ENCODE results near the gene ATP6V1B1. TPM values are rescaled to one million over a fixed set of nuclear protein-coding genes. Genes with fewer than 3 reads are reported as not detected.
A peak's percentile ranks its signal among the peaks of the same experiment; 100 is the strongest.
"Not testable (repeated sequence)": the region's sequence is repeated elsewhere in the genome, so short reads cannot be mapped to it uniquely, and the experiment has no call there.

ATP6V1B1 gene
- total RNA-seq, 1 donor from 2014 or later = not detected

- DNase-seq (ENCODE audit: low read depth in 2 of 2) = no peak
These were observed 51.7 kb downstream of the ATP6V1B1 start for GRCh38 chr2:70987386-70987785.

GRCh38 chr2:70988151-70988550 is 52.5 kb downstream of the ATP6V1B1 start:
- peak in 1 of 2 donors; percentile 70 for DNase-seq (ENCODE audit: low read depth in 2 of 2)

- DNase-seq (ENCODE audit: low read depth in 2 of 2) = no peak
These were observed 53.3 kb downstream of the ATP6V1B1 start for GRCh38 chr2:70988726-70989648.

- no peak for DNase-seq (ENCODE audit: low read depth in 2 of 2)
These were observed 54.5 kb downstream of the ATP6V1B1 start for GRCh38 chr2:70990216-70990615.

- no peak for DNase-seq (ENCODE audit: low read depth in 2 of 2)
These were observed 55.4 kb downstream of the ATP6V1B1 start for GRCh38 chr2:70991142-70991541.

GRCh38 chr2:70991742-70992141 is 56.0 kb downstream of the ATP6V1B1 start:
- DNase-seq (ENCODE audit: low read depth in 2 of 2) = no peak

- no peak for DNase-seq (ENCODE audit: low read depth in 2 of 2)
These were observed 57.5 kb downstream of the ATP6V1B1 start for GRCh38 chr2:70992945-70993853.

- peak; percentile 22 to 26 for DNase-seq (ENCODE audit: low read depth in 2 of 2)
These were observed 58.5 kb downstream of the ATP6V1B1 start for GRCh38 chr2:70994009-70994698.

- peak; percentile 89 to 93 for DNase-seq (ENCODE audit: low read depth in 2 of 2)
These were observed 59.2 kb downstream of the ATP6V1B1 start, which contains the start of gene TEX261 for GRCh38 chr2:70994699-70995425. Gene TEX261, minus strand, starts transcription at chr2:70994873. Its CDS starts 116 bp downstream, at chr2:70994757.

GRCh38 chr2:70995426-70995729 is 59.7 kb downstream of the ATP6V1B1 start:
- peak; percentile 26 to 50 for DNase-seq (ENCODE audit: low read depth in 2 of 2)

- not testable (repeated sequence) for DNase-seq (ENCODE audit: low read depth in 2 of 2)
These were observed 63.2 kb downstream of the ATP6V1B1 start for GRCh38 chr2:70998885-70999284.

- no peak for DNase-seq (ENCODE audit: low read depth in 2 of 2)
These were observed 63.7 kb downstream of the ATP6V1B1 start for GRCh38 chr2:70999362-70999761.

GRCh38 chr2:70999931-71000330 is 64.2 kb downstream of the ATP6V1B1 start:
- not testable (repeated sequence) for DNase-seq (ENCODE audit: low read depth in 2 of 2)

GRCh38 chr2:71000780-71001591 is 65.3 kb downstream of the ATP6V1B1 start:
- DNase-seq (ENCODE audit: low read depth in 2 of 2) = peak; percentile 66 to 72

GRCh38 chr2:71001592-71001927 is 65.9 kb downstream of the ATP6V1B1 start:
- no peak for DNase-seq (ENCODE audit: low read depth in 2 of 2)

GRCh38 chr2:71001981-71002570 is 66.4 kb downstream of the ATP6V1B1 start:
- DNase-seq (ENCODE audit: low read depth in 2 of 2) = no peak

- DNase-seq (ENCODE audit: low read depth in 2 of 2) = no peak
These were observed 67.7 kb downstream of the ATP6V1B1 start for GRCh38 chr2:71003396-71003795.

GRCh38 chr2:71003966-71004755 is 68.5 kb downstream of the ATP6V1B1 start:
- no peak for DNase-seq (ENCODE audit: low read depth in 2 of 2)

- DNase-seq (ENCODE audit: low read depth in 2 of 2) = no peak
These were observed 69.2 kb downstream of the ATP6V1B1 start for GRCh38 chr2:71004857-71005256.
